GM19463 (cell line): ENCODE data around the gene ARMC9.
A peak's percentile ranks its signal among the peaks of the same experiment; 100 is the strongest.

Experiments used
- ATAC-seq: cut with Tn5 transposase; IDR thresholded peaks from one replicate; pipeline ENCODE4 v1.9.1; 2021; ENCODE audit warnings: mild to moderate bottlenecking, moderate library complexity; ENCODE audit not compliant: unreplicated experiment

ARMC9 gene

DNA sequence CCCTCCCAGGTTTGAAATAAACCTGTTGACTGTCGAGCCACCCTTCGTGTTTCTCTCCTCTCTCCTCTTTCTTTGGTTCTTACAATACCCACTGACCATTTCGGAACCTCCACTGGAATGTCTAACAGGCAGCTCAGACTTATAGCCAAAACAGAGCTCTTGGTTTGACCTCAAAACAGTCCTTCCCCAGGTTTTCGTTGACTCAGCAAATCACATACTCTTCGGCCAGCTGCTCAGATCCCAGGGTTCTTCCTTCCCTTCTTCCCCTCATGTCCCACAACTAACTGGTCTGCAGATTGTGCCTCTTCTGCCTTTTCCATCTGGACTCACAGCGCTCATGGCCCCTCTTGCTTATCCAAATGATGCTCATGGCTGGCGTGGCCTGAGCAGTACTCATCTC lies 4.7 kb downstream of the ARMC9 start:
- ATAC-seq: no peak

DNA sequence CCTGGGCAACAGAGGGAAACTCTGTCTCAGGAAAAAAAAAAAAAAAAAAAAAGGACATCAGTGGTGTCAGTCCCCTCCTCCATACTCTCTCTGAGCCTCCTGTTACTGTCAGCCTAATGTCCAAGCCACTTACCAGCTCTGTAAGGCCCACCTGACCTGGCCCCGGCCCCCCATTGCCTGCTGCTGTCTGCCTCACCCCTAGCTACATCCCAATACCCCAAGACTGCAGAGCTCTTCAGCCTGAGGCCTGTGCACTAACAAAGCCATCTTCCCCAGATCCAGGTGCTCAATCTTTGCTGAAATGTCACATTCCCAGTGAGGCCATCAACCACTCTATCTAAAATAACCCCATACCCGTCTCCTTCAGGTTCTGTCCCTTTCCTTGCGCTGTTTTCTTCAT lies 5.7 kb downstream of the ARMC9 start:
- ATAC-seq: no peak

DNA sequence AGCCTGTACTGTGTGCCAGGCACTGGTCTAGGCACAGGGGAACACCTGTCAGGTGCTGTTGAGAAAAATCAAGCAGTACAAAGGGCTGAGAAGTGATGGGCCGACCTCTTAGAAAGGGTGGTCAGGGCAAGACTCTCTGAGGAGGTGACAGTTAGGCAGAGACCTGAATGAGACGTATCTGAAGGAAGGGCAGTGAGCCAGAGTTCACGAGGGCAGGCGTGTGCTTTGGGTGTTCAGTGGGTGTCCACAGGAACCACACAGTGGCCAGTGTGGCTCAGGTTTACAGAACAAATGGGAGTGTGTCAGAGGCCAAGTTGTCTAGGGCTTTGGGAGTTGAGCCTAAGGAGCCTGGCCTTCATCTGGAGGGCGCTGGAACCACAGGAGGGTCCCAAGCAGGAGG lies 6.2 kb downstream of the ARMC9 start:
- ATAC-seq: no peak

DNA sequence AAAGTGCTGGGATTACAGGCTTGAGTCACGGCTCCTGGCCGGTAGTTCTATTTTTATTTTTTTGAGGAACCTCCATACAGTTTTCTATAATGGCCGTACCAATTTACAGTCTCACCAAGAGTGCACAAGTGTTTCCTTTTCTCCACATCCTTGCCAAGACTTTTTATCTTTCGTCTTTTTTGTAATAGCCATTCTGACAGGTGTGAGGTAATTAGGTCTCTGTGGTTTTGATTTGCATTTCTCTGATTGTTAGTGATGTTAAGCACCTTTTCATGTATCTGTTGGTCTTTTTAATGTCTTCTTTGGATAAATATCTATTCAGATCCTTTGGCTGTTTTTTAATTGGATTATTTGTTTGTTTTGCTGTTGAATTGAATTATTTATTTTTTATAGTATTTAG lies 9.3 kb downstream of the ARMC9 start:
- ATAC-seq: no peak

DNA sequence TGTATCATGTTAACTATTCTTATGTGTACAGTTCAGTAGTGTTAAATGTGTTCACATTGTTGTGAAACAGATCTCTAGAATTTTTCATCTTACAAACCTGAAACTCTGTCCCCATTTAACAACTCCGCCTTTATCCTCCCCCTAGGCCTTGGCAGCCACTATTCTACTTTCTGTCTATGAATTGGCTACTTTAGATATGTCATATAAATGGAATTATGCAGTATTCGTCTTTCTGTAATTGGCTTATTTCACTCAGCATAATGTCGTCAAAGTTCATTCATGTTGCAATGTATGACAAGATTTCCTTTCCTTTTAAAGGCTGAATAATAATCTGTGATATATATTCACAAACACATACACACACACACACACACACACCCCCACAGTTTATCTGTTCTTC lies 12.4 kb downstream of the ARMC9 start:
- no peak for ATAC-seq

DNA sequence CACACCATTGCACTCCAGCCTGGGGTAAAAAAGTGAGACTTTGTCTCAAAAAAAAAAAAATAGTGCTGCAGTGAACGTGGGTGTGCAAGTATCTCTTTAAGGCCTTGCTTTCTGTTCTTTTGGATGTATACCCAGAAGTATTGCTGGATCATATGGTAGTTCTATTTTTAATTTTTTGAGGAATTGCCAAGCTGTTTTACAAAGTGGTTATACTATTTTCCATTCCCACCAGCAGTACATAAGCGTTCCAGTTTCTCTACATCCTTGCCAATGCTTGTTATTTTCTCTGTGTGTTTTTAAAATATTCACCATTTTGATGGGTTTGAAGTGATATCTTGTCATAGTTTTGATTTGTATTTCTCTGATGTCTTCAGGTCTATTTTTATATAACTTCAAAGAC lies 13.1 kb downstream of the ARMC9 start:
- no peak for ATAC-seq

DNA sequence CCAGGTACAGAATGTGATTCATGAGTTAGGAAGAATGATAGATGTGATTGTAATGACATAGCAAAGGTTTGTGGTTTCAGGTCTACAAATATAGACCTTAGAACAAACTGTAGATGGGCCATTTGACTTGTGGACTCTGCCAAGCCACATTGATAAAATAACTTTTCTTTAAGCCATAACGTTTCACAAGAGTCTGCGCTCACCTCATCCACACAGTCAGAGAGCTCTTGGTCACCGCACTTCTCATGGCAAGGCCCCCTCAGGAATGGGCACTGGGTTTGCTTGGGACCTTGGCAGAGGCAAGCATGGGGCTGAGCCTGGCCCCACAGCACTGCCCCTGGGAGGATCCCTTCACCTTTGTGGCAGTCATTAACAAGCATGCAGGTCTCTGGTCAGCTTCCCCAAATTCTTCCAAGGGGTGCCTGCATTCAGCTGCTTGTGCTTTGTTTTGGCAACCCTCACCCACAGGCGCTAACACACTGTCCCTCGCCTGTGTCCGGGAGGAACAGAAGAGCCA lies 14.0 kb downstream of the ARMC9 start:
- no peak for ATAC-seq

DNA sequence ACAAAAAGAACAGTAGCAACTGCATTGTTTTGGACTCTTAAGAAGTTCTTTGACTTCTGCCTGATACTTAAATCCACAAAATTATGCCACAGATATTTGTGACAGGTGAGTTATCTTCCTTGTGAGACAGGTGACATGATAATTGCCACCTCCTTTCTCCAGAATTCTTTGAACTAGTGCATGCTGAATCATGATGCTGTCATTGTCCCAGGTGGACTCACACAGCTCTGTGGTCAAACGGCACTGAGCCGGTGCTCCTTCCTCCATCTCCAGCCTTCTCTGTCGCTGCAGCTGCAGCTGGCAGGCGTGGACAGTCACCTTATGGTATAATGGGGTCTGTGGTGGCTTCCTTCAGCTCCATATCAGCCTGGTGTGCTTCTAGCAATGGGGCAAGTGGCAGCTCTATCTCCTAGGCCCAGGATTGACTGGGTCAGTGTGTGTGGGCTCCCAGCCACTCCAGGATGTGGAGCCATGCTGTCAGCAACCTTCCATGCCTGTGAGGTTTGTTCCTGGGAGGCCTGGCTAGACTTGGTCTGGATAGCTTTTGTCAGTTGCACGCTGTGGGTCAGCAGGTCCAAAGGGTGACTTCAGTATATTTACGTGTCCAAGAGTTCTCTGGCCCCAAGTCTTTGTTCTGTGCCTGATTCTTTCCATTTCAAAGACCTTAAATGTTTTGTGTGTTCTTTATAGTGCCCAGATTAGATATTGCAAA lies 15.7 kb downstream of the ARMC9 start:
- no peak for ATAC-seq

DNA sequence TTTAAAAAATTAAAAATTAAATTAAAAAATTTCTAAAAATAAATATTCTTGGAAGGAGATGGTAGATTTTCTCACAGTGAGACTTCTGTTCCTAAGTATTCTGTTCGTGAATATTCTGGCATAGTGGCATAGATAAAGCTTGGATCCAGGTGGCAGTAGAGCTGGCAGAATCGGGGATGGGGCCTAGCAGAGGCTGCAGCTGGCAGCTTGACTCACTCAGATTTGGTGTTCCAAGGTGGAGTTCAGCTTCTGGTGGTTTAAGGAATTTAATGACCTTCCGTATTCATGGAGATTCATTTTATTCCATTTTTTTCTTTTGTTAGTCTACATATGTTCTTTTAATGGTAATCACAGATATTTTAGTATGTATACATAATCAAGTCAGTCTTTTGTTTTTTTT lies 19.9 kb downstream of the ARMC9 start:
- ATAC-seq: no peak

DNA sequence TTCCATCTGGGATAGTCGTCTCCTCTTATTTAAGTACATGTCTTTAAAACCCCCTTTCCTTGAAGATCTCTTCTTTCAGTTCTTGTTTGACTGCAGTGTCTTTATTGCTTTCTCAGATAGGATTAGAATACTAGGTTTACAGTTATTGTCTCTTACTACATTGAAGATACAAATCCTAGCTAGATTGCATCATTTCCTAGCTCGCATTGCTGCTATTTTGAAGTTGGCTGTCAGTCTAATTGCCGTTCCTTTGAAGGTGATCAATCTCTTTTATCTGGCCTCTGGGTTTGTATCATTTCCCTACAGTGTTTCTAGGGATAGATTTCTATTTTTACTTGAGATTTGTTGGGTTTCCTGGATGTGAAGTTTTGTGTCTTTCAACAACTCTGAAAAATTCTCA lies 20.9 kb downstream of the ARMC9 start:
- ATAC-seq: no peak

DNA sequence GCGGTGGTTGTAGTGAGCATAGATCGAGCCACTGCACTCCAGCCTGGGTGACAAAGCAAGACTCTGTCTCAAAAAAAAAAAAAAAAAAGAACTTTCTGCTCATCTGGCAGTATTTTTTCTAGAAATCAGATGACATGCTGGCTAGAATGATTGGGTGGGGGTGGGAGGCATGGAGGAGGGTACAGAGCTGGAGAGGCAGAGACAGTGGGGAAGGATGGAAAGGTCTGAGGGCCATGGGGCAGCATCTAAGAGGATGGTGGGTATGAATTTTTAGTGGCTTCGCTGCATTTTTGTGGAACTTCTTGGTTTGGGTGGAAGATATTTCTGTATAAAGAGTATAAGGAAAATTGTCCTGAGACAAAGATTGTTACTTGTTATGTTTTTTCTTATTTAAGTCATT lies 23.3 kb downstream of the ARMC9 start:
- no peak for ATAC-seq

DNA sequence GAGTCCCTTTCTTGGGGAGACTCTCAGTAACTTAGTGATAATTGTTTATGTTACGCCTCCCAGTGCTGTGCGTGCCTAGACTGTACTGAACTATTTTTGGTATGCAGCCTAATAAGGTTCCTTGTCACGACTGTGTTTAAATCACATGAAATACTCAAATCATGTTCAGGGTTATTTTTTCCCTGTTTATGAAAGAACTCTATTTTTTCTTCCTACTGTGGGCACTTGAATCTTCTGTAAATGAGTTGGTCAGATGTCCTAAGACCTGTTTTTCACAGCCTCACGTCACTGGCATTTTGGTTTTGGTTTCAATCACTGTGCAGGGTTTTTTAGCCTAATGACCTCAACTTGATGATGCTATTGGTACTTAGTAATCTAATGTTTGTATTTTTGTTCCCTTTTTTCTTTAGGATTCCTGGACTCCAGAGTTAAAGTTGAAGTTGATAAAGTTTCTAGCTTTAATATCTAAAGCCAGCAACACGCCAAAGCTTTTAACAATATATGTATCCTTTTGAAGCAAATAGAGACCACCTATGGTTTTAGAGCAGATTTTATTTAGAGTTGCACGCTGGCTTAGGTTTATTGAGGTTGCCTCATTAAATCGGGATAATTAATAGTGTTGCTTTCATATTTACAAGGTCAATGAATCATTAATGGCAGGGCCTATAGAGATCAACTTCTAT lies 24.0 kb downstream of the ARMC9 start:
- peak; percentile 74 for ATAC-seq

DNA sequence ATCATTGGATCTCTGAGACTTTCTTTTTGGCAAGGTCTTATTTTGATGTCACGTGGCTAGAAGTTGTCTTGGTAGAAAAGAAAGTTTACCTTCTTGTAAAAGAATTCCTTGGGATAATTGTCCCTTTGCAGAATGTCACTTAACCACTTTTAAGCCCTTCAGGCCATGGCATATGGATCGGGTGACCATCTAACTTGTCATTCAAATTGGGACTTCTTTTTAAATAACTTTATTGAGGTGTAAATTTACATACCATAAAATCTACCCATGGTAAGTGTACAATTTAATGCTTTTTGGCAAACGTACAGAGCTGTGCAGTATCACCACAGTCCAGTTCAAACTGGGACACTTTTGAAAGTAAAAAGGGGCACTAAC lies 24.6 kb downstream of the ARMC9 start:
- no peak for ATAC-seq

DNA sequence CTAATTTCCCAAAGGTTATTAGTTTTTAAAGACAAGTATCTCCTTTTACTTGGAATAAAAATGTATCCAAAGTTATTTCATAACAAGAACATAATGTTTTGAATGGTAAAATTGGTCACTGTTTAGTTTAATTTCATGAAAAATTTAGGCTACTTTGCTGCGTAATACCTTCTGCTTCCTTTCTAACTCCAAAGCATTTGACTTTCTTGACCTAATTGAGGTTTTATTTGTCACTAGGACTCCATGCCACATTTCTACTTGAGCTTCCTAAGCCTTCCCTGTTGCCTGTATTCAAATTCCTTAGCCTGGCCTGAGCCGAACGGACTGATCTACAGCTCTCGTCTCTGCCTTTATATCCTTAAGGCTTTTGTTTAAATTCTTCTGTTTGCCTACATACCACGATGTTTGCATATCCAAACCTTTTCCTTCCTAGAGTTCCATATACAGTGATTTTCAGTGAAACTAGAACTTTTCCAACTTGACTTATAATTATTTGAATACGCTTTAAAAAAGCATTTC lies 25.1 kb downstream of the ARMC9 start:
- ATAC-seq: no peak

DNA sequence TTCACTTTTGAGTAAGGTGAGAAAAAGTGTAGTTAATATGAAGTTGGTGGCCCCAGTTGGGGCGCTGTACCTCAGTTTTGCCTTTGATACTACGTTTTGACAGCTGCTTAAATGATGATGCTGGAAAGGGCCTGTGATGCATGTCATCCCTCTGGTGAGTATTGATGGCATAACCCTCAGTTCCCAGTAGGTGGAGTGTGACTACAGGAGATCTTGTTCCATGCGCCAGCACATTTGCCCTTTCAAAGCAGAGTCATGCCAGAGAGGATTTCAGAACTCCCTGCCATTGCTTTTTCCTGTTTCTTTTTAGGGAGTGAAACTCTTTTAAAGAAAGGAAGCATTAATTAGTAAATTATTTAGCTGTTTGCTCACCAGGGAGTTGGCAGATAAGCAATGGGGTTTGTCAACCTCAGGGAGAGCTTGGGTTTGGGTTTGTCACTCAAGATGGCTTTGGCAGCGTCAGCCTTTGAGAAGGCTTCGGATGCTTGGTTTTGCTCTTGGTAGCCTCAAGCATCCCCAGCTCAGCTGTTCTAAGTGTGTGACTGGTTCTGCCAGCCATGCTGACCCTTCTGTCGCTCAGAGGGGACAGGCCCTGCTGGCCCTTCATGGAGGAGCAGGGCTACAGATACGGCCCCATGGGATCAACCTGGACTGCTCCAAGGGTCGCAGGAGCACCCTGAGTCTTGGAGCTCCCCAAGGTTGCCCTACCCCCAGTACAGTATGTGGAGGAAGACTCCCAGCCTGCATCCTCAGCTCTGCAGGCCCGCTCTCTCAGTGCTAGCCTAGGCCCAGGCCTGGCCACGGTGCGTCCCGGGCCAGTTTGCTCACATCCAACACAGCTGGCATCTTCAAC lies 29.1 kb downstream of the ARMC9 start:
- ATAC-seq: peak; percentile 42

DNA sequence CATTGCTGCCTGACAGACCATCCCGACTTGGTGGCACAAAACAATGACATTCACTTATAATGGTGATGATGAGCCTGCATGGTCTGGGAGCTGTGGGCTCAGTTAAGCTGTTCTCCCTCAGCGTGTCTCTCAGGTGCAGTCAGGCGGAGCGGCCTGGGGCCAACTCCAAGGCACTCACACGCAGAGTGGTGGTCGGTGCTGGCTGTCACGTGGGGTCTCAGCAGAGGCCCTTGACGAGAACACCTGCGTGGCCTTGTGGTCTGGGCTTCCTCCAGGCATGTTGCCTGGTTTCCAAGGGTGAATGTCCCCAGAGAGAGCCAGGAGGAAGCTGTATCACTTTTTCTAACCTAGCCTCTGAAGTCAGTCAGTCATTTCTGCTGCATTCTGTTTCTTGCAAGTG lies 29.8 kb downstream of the ARMC9 start:
- peak; percentile 75 for ATAC-seq

DNA sequence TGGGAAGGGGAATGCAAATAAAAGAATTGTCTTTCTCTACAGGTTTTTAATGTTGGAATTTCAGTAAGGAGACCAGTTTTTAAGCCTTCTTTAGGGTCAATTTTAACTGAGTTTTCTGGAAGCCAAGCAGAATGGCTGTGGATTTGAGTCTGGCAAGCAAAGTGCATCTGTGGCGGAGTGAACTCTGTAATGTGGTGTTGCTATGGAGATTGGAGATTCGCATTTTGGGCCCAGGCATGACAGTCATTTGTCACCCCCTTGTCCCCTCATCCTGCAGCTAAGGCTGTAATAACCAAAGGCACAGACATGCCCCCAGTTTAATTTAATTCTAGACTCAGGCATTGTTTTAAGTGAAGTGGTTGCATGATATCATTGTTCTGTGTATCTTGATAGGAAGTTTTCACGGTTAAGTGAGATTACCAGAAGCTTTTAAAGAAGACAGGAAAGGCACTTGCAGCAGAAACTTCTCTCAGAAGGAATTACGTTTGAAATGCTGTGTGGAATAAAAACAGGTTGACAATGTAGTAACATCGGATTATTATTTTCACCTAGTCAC lies 30.6 kb downstream of the ARMC9 start:
- no peak for ATAC-seq

DNA sequence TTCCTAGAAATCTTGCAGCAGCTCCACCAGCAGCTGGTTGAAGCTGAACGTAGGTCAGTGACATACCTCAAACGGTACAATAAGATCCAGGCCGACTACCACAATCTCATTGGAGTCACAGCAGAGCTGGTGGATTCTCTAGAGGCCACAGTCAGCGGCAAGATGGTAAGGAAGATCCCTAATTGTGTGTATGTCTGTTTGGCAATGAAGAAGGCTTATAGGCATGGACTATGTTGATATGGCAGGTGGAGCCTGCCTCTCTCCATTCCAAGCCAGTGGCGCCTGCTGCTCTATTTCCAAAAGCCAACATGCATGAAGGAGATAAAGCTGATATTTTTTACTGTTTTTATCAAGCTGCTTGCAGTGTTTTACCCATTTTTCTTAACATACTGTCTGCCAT lies 36.8 kb downstream of the ARMC9 start:
- ATAC-seq: no peak

DNA sequence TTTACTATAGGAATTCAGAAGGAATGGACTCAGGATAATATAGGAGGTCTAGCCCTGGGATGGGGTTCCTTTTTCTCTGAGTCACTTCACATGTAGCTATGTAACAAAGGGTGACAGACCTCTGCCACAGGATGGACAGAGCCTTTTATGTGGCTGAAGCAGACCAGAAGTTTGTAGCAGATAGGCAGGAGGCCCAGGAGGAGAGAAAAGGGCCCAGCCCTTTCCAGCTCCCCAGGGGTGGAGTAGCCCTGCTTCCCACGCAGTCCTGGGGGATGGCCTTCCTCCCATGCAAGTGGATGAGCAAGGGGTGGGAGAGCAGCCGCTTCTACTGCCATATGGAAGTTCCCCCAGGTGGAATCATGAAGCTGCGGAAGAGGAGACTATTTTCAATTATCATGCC lies 40.3 kb downstream of the ARMC9 start:
- ATAC-seq: no peak

DNA sequence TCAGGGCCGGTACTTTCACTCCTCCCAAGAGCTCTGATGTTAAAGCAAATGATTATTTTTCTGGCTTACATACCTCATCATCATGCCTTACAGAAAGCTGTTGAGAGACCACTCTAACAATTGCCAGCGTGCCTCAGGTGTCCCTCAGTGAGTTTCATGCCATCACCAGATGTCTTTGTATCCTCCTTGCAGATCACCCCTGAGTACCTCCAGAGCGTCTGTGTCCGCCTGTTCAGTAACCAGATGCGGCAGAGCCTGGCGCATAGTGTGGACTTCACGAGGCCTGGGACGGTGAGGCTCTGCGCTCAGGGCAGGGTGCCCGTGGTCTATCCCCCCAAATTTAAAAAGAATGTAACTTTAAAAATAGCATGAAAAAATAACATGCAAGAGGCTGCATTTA lies 41.3 kb downstream of the ARMC9 start:
- no peak for ATAC-seq
